GM21576 (cell line): Measurements from ENCODE around the gene TNFAIP1.

Source experiments
- ATAC-seq: cut with Tn5 transposase; IDR thresholded peaks from one replicate; pipeline ENCODE4 v1.9.1; 2021; ENCODE audit warnings: mild to moderate bottlenecking, moderate library complexity; ENCODE audit not compliant: unreplicated experiment

TNFAIP1 gene

DNA sequence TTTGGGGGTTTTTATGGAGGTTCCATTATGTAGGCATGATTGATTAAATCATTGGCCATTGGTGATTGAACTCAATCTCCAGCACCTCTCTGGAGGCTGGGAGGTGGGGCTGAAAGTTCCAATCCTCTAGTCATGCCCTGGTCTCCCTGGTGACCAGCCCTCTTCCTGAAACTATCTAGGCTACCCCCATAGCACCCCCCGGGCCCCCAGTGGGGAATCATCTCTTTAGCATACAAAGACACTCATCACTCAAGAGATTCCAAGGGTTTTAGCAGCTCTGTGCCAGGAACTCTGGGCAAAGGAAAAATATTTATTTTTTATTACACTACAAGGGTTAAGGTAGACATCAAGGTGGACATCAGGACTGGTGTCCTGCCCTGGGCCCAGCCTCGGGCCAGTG is 59.9 kb downstream of the TNFAIP1 start:
- ATAC-seq: no peak

DNA sequence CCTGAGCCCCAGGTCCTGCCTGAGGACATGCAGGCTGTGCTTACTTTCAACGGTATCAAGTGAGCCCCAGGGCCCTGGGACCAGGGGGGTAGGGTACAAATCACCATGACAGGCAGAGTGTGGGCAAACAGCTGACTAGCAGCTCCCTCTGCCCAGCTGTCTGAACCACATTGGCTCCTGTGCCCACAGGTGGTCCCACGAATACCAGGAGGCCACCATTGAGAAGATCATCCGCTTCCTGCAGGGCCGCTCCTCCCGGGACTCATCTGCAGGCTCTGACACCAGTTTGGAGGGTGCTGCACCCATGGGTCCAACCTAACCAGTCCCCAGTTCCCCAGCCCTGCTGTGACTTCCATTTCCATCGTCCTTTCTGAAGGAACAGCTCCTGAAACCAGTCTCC is 60.4 kb downstream of the TNFAIP1 start:
- no peak for ATAC-seq
